IPS-11a (cell line): ENCODE measurements around the gene PGLYRP1.

Experiments used
- H3K4me3 ChIP-seq: one replicate; pipeline ENCODE4 v1.5.1; 2013; ENCODE audit warnings: low read depth, low read length, control low read depth

The PGLYRP1 gene

GRCh38 chr19:45971260-45971902 is 51.5 kb downstream of the PGLYRP1 start:
- no peak overlapping the region for H3K4me3 ChIP-seq

DNA sequence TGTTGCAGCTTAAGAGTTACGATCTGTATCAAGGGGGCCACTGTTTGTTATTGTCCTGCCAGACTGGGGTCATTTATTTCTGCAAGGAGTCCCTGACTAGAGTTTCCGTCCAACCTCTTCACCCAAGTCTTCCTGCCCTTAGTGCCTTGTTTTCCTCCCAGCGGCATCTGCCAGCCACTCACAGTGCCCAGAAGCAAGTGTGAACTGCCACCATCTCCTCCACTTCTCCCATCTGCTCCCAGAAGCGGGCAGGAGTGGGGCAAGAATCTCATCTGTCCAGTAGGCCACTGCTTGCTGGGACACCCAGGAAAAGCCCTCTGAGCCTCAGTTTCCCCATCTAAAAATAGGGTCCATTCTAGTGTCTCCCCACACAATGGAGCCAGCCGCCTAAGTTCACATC is 53.2 kb downstream of the PGLYRP1 start:
- H3K4me3 ChIP-seq: no peak overlapping the region
